ENCODE measurements around the gene LARGE1.

The LARGE1 gene

DNA sequence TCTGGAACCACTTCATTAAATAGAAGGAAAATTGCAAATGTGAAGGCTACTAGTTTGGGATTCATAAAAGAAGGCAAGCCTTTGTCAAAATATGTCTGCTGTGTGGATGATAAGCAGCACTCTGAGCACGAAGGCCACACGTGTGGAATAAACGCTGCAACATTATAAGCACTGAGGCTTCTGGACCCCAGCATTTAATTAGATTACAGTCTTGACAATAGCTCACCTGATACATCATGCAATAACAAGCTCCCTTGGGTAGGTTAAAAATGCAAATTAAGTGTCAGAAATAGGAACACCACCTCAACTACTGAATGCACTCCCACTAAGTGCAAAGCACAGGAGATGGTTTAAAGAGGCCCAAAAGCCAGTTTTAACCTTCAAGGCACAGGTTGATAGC lies 179.3 kb downstream of the LARGE1 start:
- in situ Hi-C loops (cut with MboI; ENCODE audit: low sequenced_read_pairs): no loop called here

- in situ Hi-C loops (cut with MboI; ENCODE audit: low sequenced_read_pairs): no loop called here
Measured at GRCh38 chr22:33739516-33739915, 180.8 kb downstream of the LARGE1 start.

- in situ Hi-C loops (cut with MboI; ENCODE audit: low sequenced_read_pairs): no loop called here
Measured at GRCh38 chr22:33737662-33738061, 182.6 kb downstream of the LARGE1 start.

- in situ Hi-C loops (cut with MboI; ENCODE audit: low sequenced_read_pairs): no loop called here
Measured at GRCh38 chr22:33735978-33736377, 184.3 kb downstream of the LARGE1 start.

DNA sequence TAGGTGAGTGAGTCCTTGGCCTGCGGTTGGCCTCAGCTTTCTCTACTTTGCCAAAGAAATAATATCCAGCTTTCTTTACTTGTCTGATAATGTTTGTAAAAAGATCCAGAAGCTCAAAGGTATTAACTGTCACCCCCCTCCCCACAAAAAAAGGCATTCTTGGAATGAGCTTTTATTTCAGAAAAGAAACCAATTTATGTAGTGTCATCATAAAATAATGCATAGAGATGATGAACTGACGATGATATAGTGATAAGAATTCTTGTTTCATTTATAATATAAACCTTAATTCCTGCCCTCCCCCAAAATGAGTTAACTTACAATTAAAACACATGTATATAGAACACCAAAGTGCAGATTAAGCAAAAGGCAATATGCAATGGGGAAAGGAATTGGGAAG lies 191.4 kb downstream of the LARGE1 start:
- in situ Hi-C loops (cut with MboI; ENCODE audit: low sequenced_read_pairs): no loop called here

DNA sequence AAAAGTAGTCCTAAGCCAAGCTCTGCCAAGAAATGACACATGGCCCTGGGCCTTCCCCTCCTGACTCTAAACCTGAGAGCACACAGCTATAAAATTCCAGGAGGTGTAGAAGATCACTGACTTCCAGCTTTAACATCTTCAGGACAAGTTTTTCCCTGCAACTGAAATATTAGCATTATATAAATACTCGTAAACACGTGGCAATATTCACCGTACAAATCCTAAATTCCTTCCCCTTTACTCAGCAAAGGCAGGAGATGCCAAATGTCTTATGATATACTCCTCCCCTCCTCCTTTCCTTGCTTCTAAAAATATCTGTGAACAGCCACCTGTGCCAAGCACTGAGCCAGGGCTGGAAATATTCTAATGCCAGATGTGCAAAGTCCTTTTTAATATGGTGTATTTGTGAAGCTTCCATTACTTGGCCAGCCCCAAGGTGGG lies 194.0 kb downstream of the LARGE1 start:
- in situ Hi-C loops (cut with MboI; ENCODE audit: low sequenced_read_pairs): no loop called here

DNA sequence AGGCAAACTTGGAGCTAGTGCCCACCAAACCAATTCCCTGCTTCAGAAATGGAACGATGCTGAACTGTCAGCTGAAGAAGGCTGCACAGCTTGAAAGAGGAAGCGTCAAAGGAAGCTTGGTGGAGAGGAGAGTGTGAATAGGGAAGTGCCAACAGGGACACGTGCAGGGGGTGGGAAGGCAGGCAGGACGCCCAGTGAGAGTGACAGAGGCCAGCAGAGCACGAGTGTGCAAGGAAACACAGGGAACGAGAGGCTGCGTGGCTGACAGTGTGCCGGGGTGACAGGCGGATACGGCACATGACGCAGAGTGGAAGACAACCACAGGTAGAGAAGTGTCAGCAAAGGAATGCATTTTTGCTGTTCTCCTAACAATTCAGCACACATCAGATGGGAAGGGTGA lies 196.4 kb downstream of the LARGE1 start:
- in situ Hi-C loops (cut with MboI; ENCODE audit: low sequenced_read_pairs): no loop called here

DNA sequence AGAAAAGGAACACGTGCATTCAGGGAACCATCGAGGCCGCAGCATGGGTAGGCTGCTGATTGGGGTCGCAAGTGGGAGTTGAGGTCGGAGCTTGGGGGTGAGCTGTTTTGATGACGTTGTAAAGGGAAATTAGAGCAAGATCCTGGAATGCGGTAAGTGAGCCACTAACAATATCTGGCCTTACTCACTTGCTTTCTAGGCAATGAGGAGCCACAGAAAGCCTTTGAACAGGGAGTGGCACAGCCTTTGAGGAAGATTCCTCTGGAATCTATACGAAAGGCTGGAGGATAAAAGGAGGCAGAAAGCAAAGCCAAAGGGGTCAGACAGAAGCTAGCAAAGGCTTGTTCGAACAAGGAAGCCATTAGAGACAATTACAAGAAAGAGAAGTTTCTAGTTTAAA lies 197.5 kb downstream of the LARGE1 start:
- in situ Hi-C loops (cut with MboI; ENCODE audit: low sequenced_read_pairs): no loop called here

GRCh38 chr22:33720166-33720878 lies 200.0 kb downstream of the LARGE1 start:
- in situ Hi-C loops (cut with MboI; ENCODE audit: low sequenced_read_pairs): no loop called here

GRCh38 chr22:33717694-33718396 lies 202.4 kb downstream of the LARGE1 start:
- in situ Hi-C loops (cut with MboI; ENCODE audit: low sequenced_read_pairs): no loop called here

DNA sequence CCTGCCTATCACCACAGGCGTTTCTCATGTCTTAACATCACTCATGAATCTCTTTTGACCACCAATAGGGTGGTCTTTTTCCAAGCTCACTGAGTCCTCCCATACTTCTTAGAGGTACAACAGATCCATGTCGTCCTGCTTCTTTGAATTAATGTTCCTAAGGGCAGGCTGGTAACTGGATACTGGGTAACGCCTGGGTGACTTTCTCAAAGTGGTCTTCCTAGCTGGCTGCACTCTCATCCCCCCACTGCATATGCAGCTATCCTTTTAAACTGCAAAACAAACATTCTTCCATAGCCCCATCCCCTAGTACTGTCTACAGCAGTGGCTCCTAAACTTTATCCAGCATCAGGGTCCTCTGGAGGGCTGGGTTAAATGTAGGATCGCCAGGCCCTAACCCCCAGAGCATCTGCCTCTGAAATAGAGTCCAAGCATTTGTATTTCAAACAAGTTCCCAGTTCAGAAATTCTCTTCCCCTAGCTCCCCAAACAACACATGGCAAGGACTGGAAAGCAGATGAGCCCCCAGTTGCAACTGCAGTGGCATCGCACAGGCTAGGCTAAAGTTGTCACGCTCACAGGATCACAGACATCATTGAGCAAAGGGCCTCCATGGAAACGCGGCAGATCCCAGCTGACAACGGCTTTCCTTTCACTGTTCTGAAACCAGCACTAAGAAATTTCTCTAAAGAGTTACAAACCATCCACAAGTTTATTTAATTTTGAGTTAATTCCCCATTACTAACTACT lies 204.9 kb downstream of the LARGE1 start:
- in situ Hi-C loops (cut with MboI; ENCODE audit: low sequenced_read_pairs): no loop called here

DNA sequence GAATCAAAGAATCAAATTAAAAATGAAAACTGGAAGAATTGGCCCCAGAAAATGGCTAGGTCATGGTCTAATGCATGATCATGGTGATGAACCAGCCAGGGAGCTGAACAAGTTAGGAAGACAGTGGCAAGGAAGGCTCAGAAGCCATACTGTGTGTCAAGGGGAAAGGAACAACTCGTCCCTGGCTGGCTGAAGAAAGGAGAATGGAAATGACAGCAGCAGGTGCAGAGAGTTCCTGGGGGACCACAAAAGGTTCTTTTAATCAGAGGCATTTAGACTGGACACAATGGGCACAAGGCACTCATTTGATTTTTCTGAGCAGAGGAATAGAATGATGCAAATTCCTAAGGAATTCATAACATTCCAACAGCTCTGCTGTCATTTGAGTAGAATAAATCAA lies 209.9 kb downstream of the LARGE1 start:
- in situ Hi-C loops (cut with MboI; ENCODE audit: low sequenced_read_pairs): no loop called here

DNA sequence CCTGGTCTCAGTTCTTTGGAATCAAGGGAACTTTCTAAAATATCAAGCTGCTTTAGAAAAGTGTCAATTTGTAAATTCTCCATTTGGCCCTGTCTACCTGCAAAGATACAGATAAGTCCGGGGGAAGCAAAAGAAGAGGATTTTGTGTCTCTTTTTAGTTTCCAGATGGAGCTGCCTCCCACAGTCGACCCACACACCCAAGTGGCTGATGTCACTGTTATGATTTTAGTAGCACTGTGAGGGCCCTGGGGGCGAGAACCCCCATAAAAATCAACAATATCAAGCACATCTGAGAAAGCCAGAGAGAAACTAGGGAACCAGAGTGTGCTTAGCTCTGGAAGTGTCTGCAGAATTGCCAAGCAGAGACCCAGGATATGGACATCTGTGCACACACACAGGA lies 212.7 kb downstream of the LARGE1 start:
- in situ Hi-C loops (cut with MboI; ENCODE audit: low sequenced_read_pairs): no loop called here

DNA sequence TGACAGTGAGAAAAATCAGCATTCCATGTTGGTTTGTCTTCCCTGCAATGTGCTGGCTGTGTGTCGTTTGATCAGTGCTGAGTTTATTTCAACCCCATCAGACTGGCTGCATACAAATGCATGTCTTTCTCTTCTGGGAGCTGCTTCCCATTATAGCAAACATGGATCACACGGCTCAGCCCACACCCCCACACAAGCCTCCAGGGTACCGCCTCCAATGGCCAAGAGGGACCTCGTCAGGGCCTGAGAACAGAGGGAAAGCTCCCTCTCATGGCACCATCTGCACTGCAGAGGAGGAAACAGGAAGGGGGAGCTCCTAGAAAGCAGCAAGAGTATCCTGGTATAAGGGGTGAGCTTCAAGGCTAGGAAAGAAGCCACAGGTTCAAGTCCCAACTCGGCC lies 214.2 kb downstream of the LARGE1 start:
- in situ Hi-C loops (cut with MboI; ENCODE audit: low sequenced_read_pairs): no loop called here

- in situ Hi-C loops (cut with MboI; ENCODE audit: low sequenced_read_pairs): no loop called here
Measured at GRCh38 chr22:33699176-33699575, 221.1 kb downstream of the LARGE1 start.

GRCh38 chr22:33697640-33698039 lies 222.6 kb downstream of the LARGE1 start:
- in situ Hi-C loops (cut with MboI; ENCODE audit: low sequenced_read_pairs): no loop called here

DNA sequence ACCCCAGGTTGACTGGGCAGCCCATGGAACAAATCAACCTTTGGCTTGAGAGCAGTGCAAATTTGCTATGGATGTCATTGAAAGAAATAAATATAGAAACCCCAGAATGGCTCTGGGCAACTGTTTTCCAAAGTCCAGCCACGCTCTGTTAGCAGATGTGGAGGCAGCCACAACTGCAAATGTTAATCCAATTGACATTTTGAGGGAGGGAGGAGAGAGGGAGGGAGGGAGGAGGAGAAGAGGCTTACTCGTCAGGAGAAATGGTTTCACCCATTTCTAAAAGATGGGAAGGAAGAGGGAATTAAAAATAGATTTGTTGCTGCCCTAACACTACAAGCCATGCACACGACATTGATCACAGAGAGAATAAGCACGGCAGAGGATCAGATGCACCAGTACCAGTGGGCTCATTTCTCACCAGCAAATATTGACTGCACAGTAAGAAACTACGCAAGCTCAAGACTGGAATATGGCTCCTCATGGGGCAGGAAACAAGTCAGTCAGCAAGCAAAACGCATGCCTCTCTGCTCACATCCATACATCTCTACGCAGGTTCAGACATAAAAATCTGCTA lies 229.1 kb downstream of the LARGE1 start:
- in situ Hi-C loops (cut with MboI; ENCODE audit: low sequenced_read_pairs): no loop called here

DNA sequence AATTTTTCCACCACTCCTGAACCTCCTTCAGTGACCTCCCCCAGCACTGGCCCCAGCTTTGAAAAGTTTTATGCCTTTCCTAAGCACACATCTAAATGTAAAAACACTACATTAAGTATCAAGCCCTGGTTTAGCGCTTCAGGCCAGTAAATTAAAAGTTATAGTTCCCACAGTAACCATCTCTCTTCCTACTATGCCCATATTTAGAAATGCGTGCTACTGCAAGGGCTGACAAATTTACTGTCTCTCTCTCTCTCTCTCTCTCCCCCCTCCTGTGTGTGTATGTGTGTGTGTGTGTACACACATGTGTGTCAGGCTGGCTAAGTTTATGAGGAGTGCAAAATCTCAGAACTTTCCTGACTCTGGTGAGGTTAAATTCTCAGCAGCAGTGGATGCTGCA lies 231.4 kb downstream of the LARGE1 start:
- in situ Hi-C loops (cut with MboI; ENCODE audit: low sequenced_read_pairs): no loop called here

GRCh38 chr22:33687464-33687863 lies 232.8 kb downstream of the LARGE1 start:
- in situ Hi-C loops (cut with MboI; ENCODE audit: low sequenced_read_pairs): no loop called here

- in situ Hi-C loops (cut with MboI; ENCODE audit: low sequenced_read_pairs): no loop called here
Measured at GRCh38 chr22:33684087-33684486, 236.2 kb downstream of the LARGE1 start.

DNA sequence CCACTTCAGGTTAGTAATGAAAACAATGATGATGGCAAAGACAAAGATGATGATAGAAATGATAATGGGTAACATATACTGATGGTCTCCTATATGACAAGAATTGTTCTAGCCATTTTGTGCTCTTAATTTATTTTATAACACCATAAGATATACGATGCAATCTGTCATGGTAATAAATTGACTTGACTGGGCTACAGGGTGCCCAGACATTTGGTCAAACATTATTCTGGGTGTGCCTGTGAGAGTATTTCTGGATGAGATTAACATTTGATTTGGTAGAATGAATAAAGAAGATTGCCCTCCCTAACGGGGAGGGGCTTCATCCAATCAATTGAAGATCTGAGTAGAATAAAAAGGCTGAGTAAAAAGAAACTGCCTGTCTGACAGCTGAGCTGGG lies 237.3 kb downstream of the LARGE1 start:
- in situ Hi-C loops (cut with MboI; ENCODE audit: low sequenced_read_pairs): no loop called here

DNA sequence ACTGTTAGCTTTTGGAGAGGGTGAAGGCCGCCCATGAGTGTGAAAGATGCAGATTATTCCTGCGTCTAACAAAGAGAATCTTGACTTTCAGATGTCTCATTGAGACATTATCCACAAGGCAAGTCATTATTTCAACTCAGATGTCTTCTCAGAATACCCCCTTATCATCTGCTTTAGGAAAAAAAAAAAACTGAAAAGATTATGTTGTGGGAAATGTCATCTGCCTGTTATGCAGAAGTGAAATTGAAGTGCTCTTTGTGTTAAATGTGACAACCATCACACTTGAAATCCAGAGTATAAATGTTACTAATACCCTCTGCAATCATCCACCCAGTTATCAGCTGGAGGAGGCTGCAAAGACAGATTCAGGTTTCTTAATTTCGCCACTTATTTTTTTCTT lies 239.6 kb downstream of the LARGE1 start:
- in situ Hi-C loops (cut with MboI; ENCODE audit: low sequenced_read_pairs): no loop called here
